Measurements from ENCODE around the gene LRRC19. TPM values are rescaled to one million over a fixed set of nuclear protein-coding genes. Genes with fewer than 3 reads are reported as not detected.
A peak's percentile ranks its signal among the peaks of the same experiment; 100 is the strongest.

Gene LRRC19
- total and polyA plus RNA-seq, 2 donors (not counting 1 experiment from before 2014, with no cell fraction given), result not detected

DNA sequence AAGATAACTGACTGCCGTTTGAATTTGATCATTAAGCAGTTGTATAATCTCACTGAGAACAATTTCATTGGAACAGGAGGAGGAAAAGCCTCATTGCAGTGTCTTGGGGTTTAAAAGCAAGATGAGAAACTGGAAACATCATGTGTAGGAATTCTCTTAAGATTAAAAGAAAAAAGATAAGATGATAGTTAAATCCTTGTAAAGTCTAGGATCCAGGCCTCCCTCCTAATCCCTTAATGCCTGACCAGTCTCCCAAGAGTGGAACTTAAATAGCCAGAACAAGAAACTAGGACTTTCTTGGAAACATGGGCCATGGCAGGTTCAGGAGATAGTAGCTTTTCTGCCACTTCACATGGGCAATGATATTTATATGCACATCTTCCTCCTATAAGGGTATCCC, 37.0 kb upstream of the LRRC19 start:
- no peak for DNase-seq (ENCODE audit: low read depth in 2 of 2)

DNA sequence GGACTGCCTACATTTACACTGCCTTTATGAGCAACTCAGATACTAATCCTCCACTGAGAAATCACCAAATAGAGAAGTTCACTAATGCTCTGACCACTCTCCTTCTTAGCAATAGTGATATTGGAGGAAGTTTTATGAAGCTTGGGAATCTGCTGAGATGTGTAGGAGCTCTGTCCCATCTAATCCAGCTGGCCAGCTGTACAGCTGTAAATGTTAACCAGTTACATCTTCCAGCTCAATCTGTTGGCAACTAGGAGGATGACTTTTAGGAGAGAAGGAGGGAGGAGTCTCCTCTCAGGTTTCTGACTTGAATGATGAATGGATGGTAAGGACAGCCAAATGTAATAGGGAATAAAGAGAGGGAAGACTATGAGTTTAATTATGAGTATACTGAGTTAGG, 36.3 kb upstream of the LRRC19 start:
- Histone ChIP-seq H3K4me3 (replicated peaks in 1 of 4; ENCODE audit: control extremely low read depth in 1 of 4, insufficient read depth in 1 of 4, low read depth in 3 of 4, low read length in 4 of 4) (no peak overlapping the region), H3K27me3 (ENCODE audit: control insufficient read depth, insufficient read depth, low read length) (no peaks in the 10 kb centered on the region), H3K4me2 (ENCODE audit: extremely low read depth, insufficient read depth, low read length) (no peak overlapping the region), H2AFZ (ENCODE audit: low read length) (no peak overlapping the region), H3K4me1 (ENCODE audit: control insufficient read depth, extremely low read depth, insufficient read depth, low read length) (no peaks in the 10 kb centered on the region), H3K79me2 (ENCODE audit: control insufficient read depth, insufficient read depth, low read length) (no peaks in the 10 kb centered on the region), H3K9me3 (ENCODE audit: control insufficient read depth, insufficient read depth, low read depth, low read length) (no peaks in the 10 kb centered on the region), H3K27ac (ENCODE audit: insufficient read depth, low read length) (no peak overlapping the region), H4K20me1 (ENCODE audit: control insufficient read depth, extremely low read depth, insufficient read depth, low read length) (no peaks in the 10 kb centered on the region), H3K9ac (ENCODE audit: insufficient read depth, low read length) (no peak overlapping the region), H3K36me3 (ENCODE audit: control insufficient read depth, insufficient read depth, low read length) (no peaks in the 10 kb centered on the region)
- TF ChIP-seq, protein P1, sequence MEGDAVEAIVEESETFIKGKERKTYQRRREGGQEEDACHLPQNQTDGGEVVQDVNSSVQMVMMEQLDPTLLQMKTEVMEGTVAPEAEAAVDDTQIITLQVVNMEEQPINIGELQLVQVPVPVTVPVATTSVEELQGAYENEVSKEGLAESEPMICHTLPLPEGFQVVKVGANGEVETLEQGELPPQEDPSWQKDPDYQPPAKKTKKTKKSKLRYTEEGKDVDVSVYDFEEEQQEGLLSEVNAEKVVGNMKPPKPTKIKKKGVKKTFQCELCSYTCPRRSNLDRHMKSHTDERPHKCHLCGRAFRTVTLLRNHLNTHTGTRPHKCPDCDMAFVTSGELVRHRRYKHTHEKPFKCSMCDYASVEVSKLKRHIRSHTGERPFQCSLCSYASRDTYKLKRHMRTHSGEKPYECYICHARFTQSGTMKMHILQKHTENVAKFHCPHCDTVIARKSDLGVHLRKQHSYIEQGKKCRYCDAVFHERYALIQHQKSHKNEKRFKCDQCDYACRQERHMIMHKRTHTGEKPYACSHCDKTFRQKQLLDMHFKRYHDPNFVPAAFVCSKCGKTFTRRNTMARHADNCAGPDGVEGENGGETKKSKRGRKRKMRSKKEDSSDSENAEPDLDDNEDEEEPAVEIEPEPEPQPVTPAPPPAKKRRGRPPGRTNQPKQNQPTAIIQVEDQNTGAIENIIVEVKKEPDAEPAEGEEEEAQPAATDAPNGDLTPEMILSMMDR (conservative IDR thresholded peaks at IDR 0.05 in 1 of 2, IDR thresholded peaks at IDR 0.05 in 1 of 2; ENCODE audit: low read depth in 1 of 2, low read length in 2 of 2), result no peak
- no peak for TF ChIP-seq EZH2 (IDR thresholded peaks at IDR 0.05; ENCODE audit: low read length, missing control alignments)
- peak in 1 of 2 donors; percentile 7 for DNase-seq (ENCODE audit: low read depth in 2 of 2)

More for the DNA sequence above, 37.0 kb upstream of the LRRC19 start:
- Histone ChIP-seq H3K9me3 (ENCODE audit: control insufficient read depth, insufficient read depth, low read depth, low read length) (no peaks in the 10 kb centered on the region), H3K79me2 (ENCODE audit: control insufficient read depth, insufficient read depth, low read length) (no peaks in the 10 kb centered on the region), H3K36me3 (ENCODE audit: control insufficient read depth, insufficient read depth, low read length) (no peaks in the 10 kb centered on the region), H3K27me3 (ENCODE audit: control insufficient read depth, insufficient read depth, low read length) (no peaks in the 10 kb centered on the region), H2AFZ (ENCODE audit: low read length) (no peak overlapping the region), H3K9ac (ENCODE audit: insufficient read depth, low read length) (no peak overlapping the region), H3K4me3 (replicated peaks in 1 of 4; ENCODE audit: control extremely low read depth in 1 of 4, insufficient read depth in 1 of 4, low read depth in 3 of 4, low read length in 4 of 4) (no peak overlapping the region), H3K27ac (ENCODE audit: insufficient read depth, low read length) (no peak overlapping the region), H4K20me1 (ENCODE audit: control insufficient read depth, extremely low read depth, insufficient read depth, low read length) (no peaks in the 10 kb centered on the region), H3K4me1 (ENCODE audit: control insufficient read depth, extremely low read depth, insufficient read depth, low read length) (no peaks in the 10 kb centered on the region), H3K4me2 (ENCODE audit: extremely low read depth, insufficient read depth, low read length) (no peak overlapping the region)
- TF ChIP-seq, protein P1 (conservative IDR thresholded peaks at IDR 0.05 in 1 of 2, IDR thresholded peaks at IDR 0.05 in 1 of 2; ENCODE audit: low read depth in 1 of 2, low read length in 2 of 2), result no peak
- TF ChIP-seq EZH2 (IDR thresholded peaks at IDR 0.05; ENCODE audit: low read length, missing control alignments), result no peak

DNA sequence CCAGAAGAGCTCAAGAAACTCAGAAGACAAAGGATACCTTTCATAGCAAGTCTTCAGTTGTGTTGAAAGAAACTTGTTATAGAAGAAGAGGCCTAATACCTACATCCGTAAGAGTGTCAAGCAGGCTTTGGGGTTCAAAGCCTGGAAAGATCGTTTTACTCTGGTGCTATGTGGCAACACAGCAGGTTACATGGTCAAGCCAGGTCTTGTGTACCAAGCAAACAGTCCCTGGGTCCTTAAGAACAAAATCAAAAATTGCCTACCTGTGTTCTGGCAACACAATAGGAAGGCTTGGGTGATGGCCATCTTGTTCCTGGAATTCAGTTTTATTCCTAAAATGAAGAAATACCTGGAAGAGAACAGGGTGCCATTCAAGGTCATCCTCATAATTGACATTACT, 32.0 kb upstream of the LRRC19 start:
- Histone ChIP-seq H2AFZ (ENCODE audit: low read length) (no peak overlapping the region), H3K27ac (ENCODE audit: insufficient read depth, low read length) (no peak overlapping the region), H3K79me2 (ENCODE audit: control insufficient read depth, insufficient read depth, low read length) (no peaks in the 10 kb centered on the region), H3K36me3 (ENCODE audit: control insufficient read depth, insufficient read depth, low read length) (no peaks in the 10 kb centered on the region), H3K27me3 (ENCODE audit: control insufficient read depth, insufficient read depth, low read length) (no peaks in the 10 kb centered on the region), H3K4me1 (ENCODE audit: control insufficient read depth, extremely low read depth, insufficient read depth, low read length) (no peaks in the 10 kb centered on the region), H3K4me3 (replicated peaks in 1 of 4; ENCODE audit: control extremely low read depth in 1 of 4, insufficient read depth in 1 of 4, low read depth in 3 of 4, low read length in 4 of 4) (no peak overlapping the region), H3K4me2 (ENCODE audit: extremely low read depth, insufficient read depth, low read length) (no peak overlapping the region), H3K9ac (ENCODE audit: insufficient read depth, low read length) (no peak overlapping the region), H4K20me1 (ENCODE audit: control insufficient read depth, extremely low read depth, insufficient read depth, low read length) (no peaks in the 10 kb centered on the region), H3K9me3 (ENCODE audit: control insufficient read depth, insufficient read depth, low read depth, low read length) (no peaks in the 10 kb centered on the region)
- TF ChIP-seq EZH2 (IDR thresholded peaks at IDR 0.05; ENCODE audit: low read length, missing control alignments), result no peak
- TF ChIP-seq, protein P1 (conservative IDR thresholded peaks at IDR 0.05 in 1 of 2, IDR thresholded peaks at IDR 0.05 in 1 of 2; ENCODE audit: low read depth in 1 of 2, low read length in 2 of 2), result no peak
- no peak for DNase-seq (ENCODE audit: low read depth in 2 of 2)

Measured in fibroblast of lung (primary cell).